HEK293 (cell line): ENCODE data around the gene FAM43A.

ENCODE experiments used
- GLIS1 ChIP-seq: fragments of 450-650 bp; formaldehyde crosslinking; IDR thresholded peaks from 2 replicates; pipeline ENCODE4 v1.5.1; 2016; ENCODE audit warnings: missing biosample characterization, missing genetic modification characterization
- KLF8 ChIP-seq: fragments of 450-650 bp; formaldehyde crosslinking; IDR thresholded peaks from 2 replicates; pipeline ENCODE4 v1.5.1; 2016; ENCODE audit warnings: missing biosample characterization, missing genetic modification characterization
- OVOL3 ChIP-seq: fragments of 450-650 bp; formaldehyde crosslinking; IDR thresholded peaks from 2 replicates; pipeline ENCODE4 v1.5.1; 2016; ENCODE audit warnings: missing biosample characterization, missing genetic modification characterization
- REPIN1 ChIP-seq: fragments of 450-650 bp; formaldehyde crosslinking; IDR thresholded peaks from 2 replicates; pipeline ENCODE4 v1.5.1; 2017; ENCODE audit warnings: missing biosample characterization, missing genetic modification characterization, low read depth
- WT1 ChIP-seq: fragments of 450-650 bp; formaldehyde crosslinking; IDR thresholded peaks from 2 replicates; pipeline ENCODE4 v1.5.1; 2016; ENCODE audit warnings: missing biosample characterization, missing genetic modification characterization
- ZBTB17 ChIP-seq: fragments of 450-650 bp; formaldehyde crosslinking; IDR thresholded peaks from 2 replicates; pipeline ENCODE4 v1.5.1; 2016; ENCODE audit warnings: missing biosample characterization, missing genetic modification characterization
- ZNF112 ChIP-seq: fragments of 450-650 bp; formaldehyde crosslinking; IDR thresholded peaks from 2 replicates; pipeline ENCODE4 v1.5.0; 2017; ENCODE audit warnings: missing biosample characterization, missing genetic modification characterization
- ZNF184 ChIP-seq: fragments of 450-650 bp; IDR thresholded peaks from 2 replicates; pipeline ENCODE4 v1.5.1; 2018; ENCODE audit warnings: missing biosample characterization, mild to moderate bottlenecking, missing genetic modification characterization
- ZNF19 ChIP-seq: fragments of 450-650 bp; formaldehyde crosslinking; IDR thresholded peaks from 2 replicates; pipeline ENCODE4; 2016; ENCODE audit warnings: missing biosample characterization, missing genetic modification characterization, low read depth
- ZNF23 ChIP-seq: fragments of 450-650 bp; formaldehyde crosslinking; IDR thresholded peaks from 2 replicates; pipeline ENCODE4 v1.5.1; 2016; ENCODE audit warnings: missing biosample characterization, missing genetic modification characterization, borderline replicate concordance
- ZNF324 ChIP-seq: fragments of 450-650 bp; formaldehyde crosslinking; IDR thresholded peaks from 2 replicates; pipeline ENCODE4 v1.5.1; 2016; ENCODE audit warnings: missing biosample characterization, missing genetic modification characterization
- ZNF473 ChIP-seq: fragments of 450-650 bp; formaldehyde crosslinking; IDR thresholded peaks from 2 replicates; pipeline ENCODE4 v1.5.1; 2017; ENCODE audit warnings: missing biosample characterization, missing genetic modification characterization
- ZNF501 ChIP-seq: fragments of 450-650 bp; formaldehyde crosslinking; IDR thresholded peaks from 2 replicates; pipeline ENCODE4 v1.5.1; 2016; ENCODE audit warnings: missing biosample characterization, missing genetic modification characterization
- ZNF514 ChIP-seq: fragments of 450-650 bp; formaldehyde crosslinking; IDR thresholded peaks from 2 replicates; pipeline ENCODE4 v1.5.1; 2016; ENCODE audit warnings: missing biosample characterization, missing genetic modification characterization
- ZNF521 ChIP-seq: fragments of 450-650 bp; formaldehyde crosslinking; IDR thresholded peaks from 2 replicates; pipeline ENCODE4 v1.5.1; 2017; ENCODE audit warnings: missing biosample characterization, mild to moderate bottlenecking, missing genetic modification characterization
- ZNF544 ChIP-seq: fragments of 450-650 bp; formaldehyde crosslinking; IDR thresholded peaks from 2 replicates; pipeline ENCODE4 v1.5.0; 2017; ENCODE audit warnings: missing biosample characterization, missing genetic modification characterization
- ZNF658 ChIP-seq: fragments of 450-650 bp; formaldehyde crosslinking; IDR thresholded peaks from 2 replicates; pipeline ENCODE4; 2016; ENCODE audit warnings: missing biosample characterization, missing genetic modification characterization
- ZNF76 ChIP-seq: fragments of 450-650 bp; formaldehyde crosslinking; IDR thresholded peaks from 2 replicates; pipeline ENCODE4; 2016; ENCODE audit warnings: low read depth, missing biosample characterization, missing genetic modification characterization, borderline replicate concordance
- ZNF768 ChIP-seq: fragments of 450-650 bp; formaldehyde crosslinking; IDR thresholded peaks from 2 replicates; pipeline ENCODE4 v1.5.1; 2018; ENCODE audit warnings: missing biosample characterization, mild to moderate bottlenecking, missing genetic modification characterization
- ZNF777 ChIP-seq: fragments of 450-650 bp; formaldehyde crosslinking; IDR thresholded peaks from 2 replicates; pipeline ENCODE4 v1.5.1; 2017; ENCODE audit warnings: missing biosample characterization, missing genetic modification characterization, borderline replicate concordance
- ZNF785 ChIP-seq: fragments of 450-650 bp; formaldehyde crosslinking; IDR thresholded peaks from 2 replicates; pipeline ENCODE4 v1.5.1; 2016; ENCODE audit warnings: missing biosample characterization, missing genetic modification characterization
- ZNF837 ChIP-seq: fragments of 450-650 bp; formaldehyde crosslinking; IDR thresholded peaks from 2 replicates; pipeline ENCODE4 v1.5.1; 2016; ENCODE audit warnings: missing biosample characterization, missing genetic modification characterization
- ZSCAN23 ChIP-seq: fragments of 450-650 bp; formaldehyde crosslinking; IDR thresholded peaks from 2 replicates; pipeline ENCODE4 v1.5.1; 2016; ENCODE audit warnings: missing biosample characterization, missing genetic modification characterization
- TF ChIP-seq, protein P1 (sequence below): fragments of 450-650 bp; formaldehyde crosslinking; IDR thresholded peaks from 2 replicates; pipeline ENCODE4 v1.5.1; 2016; ENCODE audit warnings: missing biosample characterization, missing genetic modification characterization
- TF ChIP-seq, protein P2 (sequence below): fragments of 450-650 bp; formaldehyde crosslinking; IDR thresholded peaks from 2 replicates; pipeline ENCODE4 v1.5.1; 2016; ENCODE audit warnings: missing biosample characterization, missing genetic modification characterization
- TF ChIP-seq, protein P3 (sequence below): fragments of 450-650 bp; formaldehyde crosslinking; IDR thresholded peaks from 2 replicates; pipeline ENCODE4 v1.5.1; 2017; ENCODE audit warnings: missing biosample characterization, missing genetic modification characterization
- TF ChIP-seq, protein P4 (sequence below): fragments of 450-650 bp; formaldehyde crosslinking; IDR thresholded peaks from 2 replicates; pipeline ENCODE4; 2016; ENCODE audit warnings: missing biosample characterization, missing genetic modification characterization
- TF ChIP-seq, protein P5 (sequence below): sonication (generic); formaldehyde crosslinking; IDR thresholded peaks from 2 replicates; pipeline ENCODE4 v1.8.1; 2022; ENCODE audit warnings: mild to moderate bottlenecking, moderate library complexity, missing genetic modification reagents
- TF ChIP-seq, protein P6 (sequence below): fragments of 450-650 bp; formaldehyde crosslinking; IDR thresholded peaks from 2 replicates; pipeline ENCODE4 v1.5.1; 2016; ENCODE audit warnings: missing biosample characterization, missing genetic modification characterization
- TF ChIP-seq, protein P7 (sequence below): fragments of 450-650 bp; formaldehyde crosslinking; IDR thresholded peaks from 2 replicates; pipeline ENCODE4 v1.5.1; 2017; ENCODE audit warnings: missing biosample characterization, missing genetic modification characterization

FAM43A gene

DNA sequence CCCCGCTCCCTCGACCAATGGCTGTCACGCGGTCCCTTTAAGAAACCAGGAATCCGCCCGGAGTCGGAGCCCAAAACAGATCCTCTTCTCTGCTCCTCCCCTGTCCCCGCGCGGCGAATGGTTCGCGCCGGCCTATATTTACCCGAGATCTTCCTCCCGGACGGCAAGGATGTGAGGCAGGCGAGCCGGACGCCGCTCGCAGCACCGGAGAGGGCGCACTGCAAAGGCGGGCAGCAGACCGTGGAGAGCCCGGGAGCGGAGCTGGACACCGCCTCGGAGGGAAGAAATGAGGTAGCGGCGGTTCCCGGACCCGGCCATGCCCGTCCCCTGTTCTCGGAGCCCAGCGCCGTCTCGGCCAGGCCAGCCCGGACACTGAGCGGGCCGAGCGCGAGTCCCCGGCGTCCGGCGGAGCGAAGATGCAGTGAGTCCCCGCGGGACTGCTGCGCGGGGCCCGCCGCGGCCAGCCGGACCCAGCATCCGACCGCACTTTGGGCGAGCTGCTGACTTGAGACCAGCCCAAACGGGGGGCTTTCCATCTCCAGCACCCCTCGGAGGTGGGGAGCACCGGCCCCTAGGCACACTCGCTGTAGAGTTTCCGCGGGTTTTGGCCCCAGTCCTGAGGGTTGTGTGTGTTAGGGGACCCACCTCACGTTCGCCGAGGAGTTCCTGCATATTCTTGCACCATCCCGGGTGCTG is at the start of gene FAM43A (continued):
- TF ChIP-seq, protein P1, sequence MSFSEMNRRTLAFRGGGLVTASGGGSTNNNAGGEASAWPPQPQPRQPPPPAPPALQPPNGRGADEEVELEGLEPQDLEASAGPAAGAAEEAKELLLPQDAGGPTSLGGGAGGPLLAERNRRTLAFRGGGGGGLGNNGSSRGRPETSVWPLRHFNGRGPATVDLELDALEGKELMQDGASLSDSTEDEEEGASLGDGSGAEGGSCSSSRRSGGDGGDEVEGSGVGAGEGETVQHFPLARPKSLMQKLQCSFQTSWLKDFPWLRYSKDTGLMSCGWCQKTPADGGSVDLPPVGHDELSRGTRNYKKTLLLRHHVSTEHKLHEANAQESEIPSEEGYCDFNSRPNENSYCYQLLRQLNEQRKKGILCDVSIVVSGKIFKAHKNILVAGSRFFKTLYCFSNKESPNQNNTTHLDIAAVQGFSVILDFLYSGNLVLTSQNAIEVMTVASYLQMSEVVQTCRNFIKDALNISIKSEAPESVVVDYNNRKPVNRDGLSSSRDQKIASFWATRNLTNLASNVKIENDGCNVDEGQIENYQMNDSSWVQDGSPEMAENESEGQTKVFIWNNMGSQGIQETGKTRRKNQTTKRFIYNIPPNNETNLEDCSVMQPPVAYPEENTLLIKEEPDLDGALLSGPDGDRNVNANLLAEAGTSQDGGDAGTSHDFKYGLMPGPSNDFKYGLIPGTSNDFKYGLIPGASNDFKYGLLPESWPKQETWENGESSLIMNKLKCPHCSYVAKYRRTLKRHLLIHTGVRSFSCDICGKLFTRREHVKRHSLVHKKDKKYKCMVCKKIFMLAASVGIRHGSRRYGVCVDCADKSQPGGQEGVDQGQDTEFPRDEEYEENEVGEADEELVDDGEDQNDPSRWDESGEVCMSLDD (tag by site-specific recombination): 0 out of 2 replicates have a peak, but pooled peaks have one; percentile 22
- no peak for TF ChIP-seq OVOL3 (tag by site-specific recombination)
- TF ChIP-seq GLIS1 (tag by site-specific recombination): peak; percentile 39; the same call in 1 of the 2 replicates
- 0 out of 2 replicates have a peak, but pooled peaks have one; percentile 43 for TF ChIP-seq REPIN1 (tag by site-specific recombination)
- TF ChIP-seq ZNF521: no peak
- no peak for TF ChIP-seq ZNF768
- peak; percentile 81 for TF ChIP-seq ZNF501
- peak; percentile 72; the same call in 1 of the 2 replicates for TF ChIP-seq ZNF777 (tag by site-specific recombination)
- TF ChIP-seq, protein P2, sequence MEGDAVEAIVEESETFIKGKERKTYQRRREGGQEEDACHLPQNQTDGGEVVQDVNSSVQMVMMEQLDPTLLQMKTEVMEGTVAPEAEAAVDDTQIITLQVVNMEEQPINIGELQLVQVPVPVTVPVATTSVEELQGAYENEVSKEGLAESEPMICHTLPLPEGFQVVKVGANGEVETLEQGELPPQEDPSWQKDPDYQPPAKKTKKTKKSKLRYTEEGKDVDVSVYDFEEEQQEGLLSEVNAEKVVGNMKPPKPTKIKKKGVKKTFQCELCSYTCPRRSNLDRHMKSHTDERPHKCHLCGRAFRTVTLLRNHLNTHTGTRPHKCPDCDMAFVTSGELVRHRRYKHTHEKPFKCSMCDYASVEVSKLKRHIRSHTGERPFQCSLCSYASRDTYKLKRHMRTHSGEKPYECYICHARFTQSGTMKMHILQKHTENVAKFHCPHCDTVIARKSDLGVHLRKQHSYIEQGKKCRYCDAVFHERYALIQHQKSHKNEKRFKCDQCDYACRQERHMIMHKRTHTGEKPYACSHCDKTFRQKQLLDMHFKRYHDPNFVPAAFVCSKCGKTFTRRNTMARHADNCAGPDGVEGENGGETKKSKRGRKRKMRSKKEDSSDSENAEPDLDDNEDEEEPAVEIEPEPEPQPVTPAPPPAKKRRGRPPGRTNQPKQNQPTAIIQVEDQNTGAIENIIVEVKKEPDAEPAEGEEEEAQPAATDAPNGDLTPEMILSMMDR (tag by site-specific recombination): peak; percentile 66
- TF ChIP-seq ZNF184 (tag by site-specific recombination): no peak
- TF ChIP-seq, protein P3, sequence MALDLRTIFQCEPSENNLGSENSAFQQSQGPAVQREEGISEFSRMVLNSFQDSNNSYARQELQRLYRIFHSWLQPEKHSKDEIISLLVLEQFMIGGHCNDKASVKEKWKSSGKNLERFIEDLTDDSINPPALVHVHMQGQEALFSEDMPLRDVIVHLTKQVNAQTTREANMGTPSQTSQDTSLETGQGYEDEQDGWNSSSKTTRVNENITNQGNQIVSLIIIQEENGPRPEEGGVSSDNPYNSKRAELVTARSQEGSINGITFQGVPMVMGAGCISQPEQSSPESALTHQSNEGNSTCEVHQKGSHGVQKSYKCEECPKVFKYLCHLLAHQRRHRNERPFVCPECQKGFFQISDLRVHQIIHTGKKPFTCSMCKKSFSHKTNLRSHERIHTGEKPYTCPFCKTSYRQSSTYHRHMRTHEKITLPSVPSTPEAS (tag by site-specific recombination): 0 out of 2 replicates have a peak, but pooled peaks have one; percentile 59
- no peak for TF ChIP-seq WT1
- TF ChIP-seq, protein P4, sequence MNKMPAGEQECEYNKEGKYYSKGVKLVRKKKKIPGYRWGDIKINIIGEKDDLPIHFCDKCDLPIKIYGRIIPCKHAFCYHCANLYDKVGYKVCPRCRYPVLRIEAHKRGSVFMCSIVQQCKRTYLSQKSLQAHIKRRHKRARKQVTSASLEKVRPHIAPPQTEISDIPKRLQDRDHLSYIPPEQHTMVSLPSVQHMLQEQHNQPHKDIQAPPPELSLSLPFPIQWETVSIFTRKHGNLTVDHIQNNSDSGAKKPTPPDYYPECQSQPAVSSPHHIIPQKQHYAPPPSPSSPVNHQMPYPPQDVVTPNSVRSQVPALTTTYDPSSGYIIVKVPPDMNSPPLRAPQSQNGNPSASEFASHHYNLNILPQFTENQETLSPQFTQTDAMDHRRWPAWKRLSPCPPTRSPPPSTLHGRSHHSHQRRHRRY (tag by site-specific recombination): no peak
- no peak for TF ChIP-seq ZSCAN23 (tag by site-specific recombination)
- no peak for TF ChIP-seq ZNF23 (tag by site-specific recombination)
- TF ChIP-seq ZNF324 (tag by site-specific recombination): no peak
- TF ChIP-seq, protein P5, sequence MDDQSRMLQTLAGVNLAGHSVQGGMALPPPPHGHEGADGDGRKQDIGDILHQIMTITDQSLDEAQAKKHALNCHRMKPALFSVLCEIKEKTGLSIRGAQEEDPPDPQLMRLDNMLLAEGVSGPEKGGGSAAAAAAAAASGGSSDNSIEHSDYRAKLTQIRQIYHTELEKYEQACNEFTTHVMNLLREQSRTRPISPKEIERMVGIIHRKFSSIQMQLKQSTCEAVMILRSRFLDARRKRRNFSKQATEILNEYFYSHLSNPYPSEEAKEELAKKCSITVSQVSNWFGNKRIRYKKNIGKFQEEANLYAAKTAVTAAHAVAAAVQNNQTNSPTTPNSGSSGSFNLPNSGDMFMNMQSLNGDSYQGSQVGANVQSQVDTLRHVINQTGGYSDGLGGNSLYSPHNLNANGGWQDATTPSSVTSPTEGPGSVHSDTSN: no peak
- TF ChIP-seq ZNF837 (tag by site-specific recombination): no peak
- no peak for TF ChIP-seq ZNF544 (tag by site-specific recombination)
- TF ChIP-seq, protein P6, sequence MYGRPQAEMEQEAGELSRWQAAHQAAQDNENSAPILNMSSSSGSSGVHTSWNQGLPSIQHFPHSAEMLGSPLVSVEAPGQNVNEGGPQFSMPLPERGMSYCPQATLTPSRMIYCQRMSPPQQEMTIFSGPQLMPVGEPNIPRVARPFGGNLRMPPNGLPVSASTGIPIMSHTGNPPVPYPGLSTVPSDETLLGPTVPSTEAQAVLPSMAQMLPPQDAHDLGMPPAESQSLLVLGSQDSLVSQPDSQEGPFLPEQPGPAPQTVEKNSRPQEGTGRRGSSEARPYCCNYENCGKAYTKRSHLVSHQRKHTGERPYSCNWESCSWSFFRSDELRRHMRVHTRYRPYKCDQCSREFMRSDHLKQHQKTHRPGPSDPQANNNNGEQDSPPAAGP (tag by site-specific recombination): peak; percentile 79
- peak; percentile 55; the same call in 1 of the 2 replicates for TF ChIP-seq ZNF76
- peak; percentile 37; the same call in 1 of the 2 replicates for TF ChIP-seq KLF8 (tag by site-specific recombination)
- TF ChIP-seq ZNF514: no peak
- no peak for TF ChIP-seq ZNF473
- peak; percentile 94 for TF ChIP-seq ZBTB17 (tag by site-specific recombination)
- TF ChIP-seq, protein P7, sequence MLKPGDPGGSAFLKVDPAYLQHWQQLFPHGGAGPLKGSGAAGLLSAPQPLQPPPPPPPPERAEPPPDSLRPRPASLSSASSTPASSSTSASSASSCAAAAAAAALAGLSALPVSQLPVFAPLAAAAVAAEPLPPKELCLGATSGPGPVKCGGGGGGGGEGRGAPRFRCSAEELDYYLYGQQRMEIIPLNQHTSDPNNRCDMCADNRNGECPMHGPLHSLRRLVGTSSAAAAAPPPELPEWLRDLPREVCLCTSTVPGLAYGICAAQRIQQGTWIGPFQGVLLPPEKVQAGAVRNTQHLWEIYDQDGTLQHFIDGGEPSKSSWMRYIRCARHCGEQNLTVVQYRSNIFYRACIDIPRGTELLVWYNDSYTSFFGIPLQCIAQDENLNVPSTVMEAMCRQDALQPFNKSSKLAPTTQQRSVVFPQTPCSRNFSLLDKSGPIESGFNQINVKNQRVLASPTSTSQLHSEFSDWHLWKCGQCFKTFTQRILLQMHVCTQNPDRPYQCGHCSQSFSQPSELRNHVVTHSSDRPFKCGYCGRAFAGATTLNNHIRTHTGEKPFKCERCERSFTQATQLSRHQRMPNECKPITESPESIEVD (tag by site-specific recombination): no peak
- no peak for TF ChIP-seq ZNF112 (tag by site-specific recombination)
- TF ChIP-seq ZNF658 (tag by site-specific recombination): no peak
- TF ChIP-seq ZNF785 (tag by site-specific recombination): no peak
- TF ChIP-seq ZNF19: no peak
